Spleen (tissue), 11 donors: ENCODE data around the gene NRXN2. TPM values are rescaled to one million over a fixed set of nuclear protein-coding genes. Genes with fewer than 3 reads are reported as not detected.

Experiments used
- DNase-seq: peaks from one replicate; pipeline ENCODE4 v3.0.0-alpha.2; 2020
- H3K27ac ChIP-seq, 8 donors: fragments of 200-600 bp; sonication (generic) in 7 of 8; 1 replicate in 4 of 8; 2 replicates in 4 of 8; pipeline versions ENCODE4 v1.5.0 to v1.8.0; 2016 to 2021; ENCODE audit warnings: inconsistent platforms in 4 of 8, mild to moderate bottlenecking in 4 of 8, moderate library complexity in 1 of 8
- H3K27me3 ChIP-seq, 7 donors: fragments of 200-600 bp; sonication (generic) in 6 of 7; replicated peaks in 1 of 7; 1 replicate in 4 of 7; 2 replicates in 3 of 7; pipeline versions ENCODE4 v1.5.0 to v1.8.0; 2016 to 2021; ENCODE audit warnings: inconsistent platforms in 3 of 7, mild to moderate bottlenecking in 1 of 7
- H3K36me3 ChIP-seq, 6 donors: fragments of 200-600 bp; sonication (generic) in 5 of 6; 1 replicate in 4 of 6; 2 replicates in 2 of 6; pipeline versions ENCODE4 v1.5.0 to v1.8.0; 2016 to 2021; ENCODE audit warnings: inconsistent platforms in 2 of 6
- H3K4me1 ChIP-seq, 6 donors: fragments of 200-600 bp; sonication (generic) in 5 of 6; 1 replicate in 3 of 6; 2 replicates in 3 of 6; pipeline versions ENCODE4 v1.5.0 to v1.8.0; 2016 to 2021; ENCODE audit warnings: inconsistent platforms in 3 of 6
- H3K4me3 ChIP-seq, 8 donors: fragments of 200-600 bp; sonication (generic) in 7 of 8; 1 replicate in 4 of 8; 2 replicates in 4 of 8; pipeline versions ENCODE4 v1.5.0 to v1.8.0; 2016 to 2021; ENCODE audit warnings: inconsistent platforms in 4 of 8, mild to moderate bottlenecking in 4 of 8, moderate library complexity in 2 of 8
- H3K9me3 ChIP-seq, 8 donors: fragments of 200-600 bp; sonication (generic) in 7 of 8; 1 replicate in 4 of 8; 2 replicates in 4 of 8; pipeline versions ENCODE4 v1.5.0 to v1.8.0; 2016 to 2021; ENCODE audit warnings: inconsistent platforms in 4 of 8
- POLR2A ChIP-seq, 3 donors: fragments of 450-650 bp; IDR thresholded peaks; one replicate each; pipeline ENCODE4 v1.5.1; 2017; ENCODE audit warnings: antibody characterized with exemption in 3 of 3, mild to moderate bottlenecking in 1 of 3
- POLR2AphosphoS5 ChIP-seq, 3 donors: sonication (generic); formaldehyde crosslinking; IDR thresholded peaks; one replicate each; pipeline ENCODE4 v1.5.1; 2017; ENCODE audit warnings: antibody characterized with exemption in 3 of 3
- WGBS, 5 donors: extraction: QIAGEN DNeasy Blood & Tissue Kit in 3 of 5; methylation state at CpG; one replicate each; pipeline versions ENCODE4 v1.1.5 to v1.1.7; 2013 to 2018; 5-methylcytosine and 5-hydroxymethylcytosine counted together
- intact Hi-C: fragments of 100-400 bp; cut with DNase I; formaldehyde crosslinking; loops from one replicate; pipeline ENCODE4 v1.15.0; 2023; ENCODE audit warnings: low total_unique reads
- polyA plus RNA-seq, 3 donors: library from polyadenylated mRNA; stranded (reverse); fragments of 200-250 nt; gene quantifications; one replicate each; pipeline ENCODE4 v1.2.1, GENCODE V29; 2013
- total RNA-seq, 7 donors: library from RNA; depleted of rRNA in 3 of 7; stranded (reverse); fragments of >200 nt in 3 of 7; fragmentation: NEBNext Ultra II Directional in 4 of 7; extraction: Animal tissue kit (Norgen Biotek cat#: 25700) in 4 of 7; gene quantifications; one replicate each; pipeline versions ENCODE4 v1.1.0 to v1.2.1, GENCODE V29; 2016 to 2021
- TF ChIP-seq, protein P1 (sequence below), 11 experiments: fragments of 200-600 bp in 7 of 11; fragments of 450-650 bp in 4 of 11; sonication (generic) in 4 of 11; IDR thresholded peaks in 8 of 11; conservative IDR thresholded peaks in 3 of 11; 1 replicate in 7 of 11; 2 replicates in 4 of 11; pipeline versions ENCODE4 v1.4.0 to v1.8.0; 2016 to 2021; ENCODE audit warnings: antibody characterized with exemption in 11 of 11, inconsistent platforms in 4 of 11, mild to moderate bottlenecking in 1 of 11
- donor health status: healthy with polysubstance abuse.
- donor health status: DM: no; HTN: no; CAD: no; lungs with moderate emphysema.
- donor health status: DM: no; HTN: no; CAD: no.
- donor health status: Bipolar disorder and iron deficiency.
- donor health status: healthy.
- donor health status: DM: no; HTN: no; CAD: no.
- donor health status: DM: yes; HTN: yes; CAD: no.

NRXN2 gene
- total and polyA plus RNA-seq, 10 donors: 0.59 to 12.9 (median 3.0) TPM

DNA sequence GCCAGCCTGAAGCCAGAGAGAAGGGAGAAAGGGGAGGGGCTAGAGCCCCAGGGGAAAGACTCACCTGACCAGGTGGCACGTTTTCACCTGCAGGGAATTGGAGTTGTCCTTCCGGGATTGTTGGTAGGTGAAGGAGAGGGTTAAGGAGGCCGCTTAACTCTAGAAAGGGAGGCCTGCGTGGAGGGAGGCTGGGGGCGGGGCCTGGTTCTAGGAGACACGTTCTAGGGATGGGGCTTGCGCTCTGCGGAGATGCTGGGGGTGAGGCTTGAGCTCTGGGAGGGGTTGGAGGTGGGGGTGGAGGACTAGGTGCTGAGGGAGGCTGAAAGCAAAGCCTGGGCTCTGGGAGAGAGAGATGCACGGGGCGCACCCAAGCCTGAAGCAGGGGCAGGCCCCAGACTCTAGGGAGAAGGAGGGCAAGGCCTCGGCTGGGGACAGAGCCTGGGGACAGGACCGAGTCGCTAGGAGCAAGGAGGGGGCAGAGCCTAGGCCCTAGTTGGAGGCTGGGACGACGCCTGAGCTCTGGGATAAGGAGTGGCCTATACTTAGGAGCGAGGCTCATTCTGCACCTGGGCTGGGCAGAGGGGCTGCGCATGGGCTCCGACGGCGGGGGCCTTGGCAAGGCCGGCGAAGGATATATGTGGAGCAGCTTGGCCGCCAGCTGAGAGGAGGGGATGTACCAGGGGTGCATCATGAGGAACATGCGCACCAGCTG, 18.5 kb upstream of the NRXN2 start:
- H3K27ac ChIP-seq: peak overlapping the region in 7 of 8 donors; percentile 95 to 100 (median 97)
- peak; percentile 84 for DNase-seq
- H3K36me3 ChIP-seq: peaks cover 0 to 55% (median 41%) of the 10 kb centered on the region in 6 donors
- H3K9me3 ChIP-seq: no peaks in the 10 kb centered on the region
- peak overlapping the region; percentile 63 to 96 (median 76) for H3K4me3 ChIP-seq
- intact Hi-C loops: no loop called here
- TF ChIP-seq POLR2A (IDR thresholded peaks at IDR 0.05) (no peak), POLR2AphosphoS5 (IDR thresholded peaks at IDR 0.05) (peak in 1 of 3 donors; percentile 42)
- TF ChIP-seq, protein P1, sequence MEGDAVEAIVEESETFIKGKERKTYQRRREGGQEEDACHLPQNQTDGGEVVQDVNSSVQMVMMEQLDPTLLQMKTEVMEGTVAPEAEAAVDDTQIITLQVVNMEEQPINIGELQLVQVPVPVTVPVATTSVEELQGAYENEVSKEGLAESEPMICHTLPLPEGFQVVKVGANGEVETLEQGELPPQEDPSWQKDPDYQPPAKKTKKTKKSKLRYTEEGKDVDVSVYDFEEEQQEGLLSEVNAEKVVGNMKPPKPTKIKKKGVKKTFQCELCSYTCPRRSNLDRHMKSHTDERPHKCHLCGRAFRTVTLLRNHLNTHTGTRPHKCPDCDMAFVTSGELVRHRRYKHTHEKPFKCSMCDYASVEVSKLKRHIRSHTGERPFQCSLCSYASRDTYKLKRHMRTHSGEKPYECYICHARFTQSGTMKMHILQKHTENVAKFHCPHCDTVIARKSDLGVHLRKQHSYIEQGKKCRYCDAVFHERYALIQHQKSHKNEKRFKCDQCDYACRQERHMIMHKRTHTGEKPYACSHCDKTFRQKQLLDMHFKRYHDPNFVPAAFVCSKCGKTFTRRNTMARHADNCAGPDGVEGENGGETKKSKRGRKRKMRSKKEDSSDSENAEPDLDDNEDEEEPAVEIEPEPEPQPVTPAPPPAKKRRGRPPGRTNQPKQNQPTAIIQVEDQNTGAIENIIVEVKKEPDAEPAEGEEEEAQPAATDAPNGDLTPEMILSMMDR (IDR thresholded peaks at IDR 0.05 in 8 of 11, conservative IDR thresholded peaks at IDR 0.05 in 3 of 11): no peak
- H3K4me1 ChIP-seq: peaks cover 27 to 78% (median 54%) of the 10 kb centered on the region in 6 donors
- 73 to 81% (median 75%) methylated on average over 24 of the region's 24 CpGs for WGBS, 5 donors
- peaks cover 0 to 7% (median 0%) of the 10 kb centered on the region in 7 donors for H3K27me3 ChIP-seq

GRCh38 chr11:64739871-64740270, 16.9 kb upstream of the NRXN2 start:
- Histone ChIP-seq H3K36me3 (peaks cover 0 to 71% (median 58%) of the 10 kb centered on the region in 6 donors), H3K27ac (no peak overlapping the region), H3K4me3 (no peak overlapping the region), H3K9me3 (no peaks in the 10 kb centered on the region), H3K4me1 (peaks cover 17 to 74% (median 38%) of the 10 kb centered on the region in 6 donors), H3K27me3 (peaks cover 0 to 7% (median 0%) of the 10 kb centered on the region in 7 donors)
- WGBS, 5 donors: 93 to 96% (median 94%) methylated on average over 9 to 12 of the region's 12 CpGs
- intact Hi-C loops: no loop called here
- DNase-seq: peak; percentile 73
- TF ChIP-seq POLR2AphosphoS5 (IDR thresholded peaks at IDR 0.05): peak in 1 of 3 donors; percentile 6
- TF ChIP-seq, protein P1 (IDR thresholded peaks at IDR 0.05 in 8 of 11, conservative IDR thresholded peaks at IDR 0.05 in 3 of 11): no peak

- H3K27ac ChIP-seq: no peak overlapping the region
- intact Hi-C loops: no loop called here
- H3K27me3 ChIP-seq: no peaks in the 10 kb centered on the region
- TF ChIP-seq POLR2AphosphoS5 (IDR thresholded peaks at IDR 0.05) (peak in 2 of 3 donors; percentile 11 to 58), POLR2A (IDR thresholded peaks at IDR 0.05) (no peak)
- TF ChIP-seq, protein P1 (IDR thresholded peaks at IDR 0.05 in 8 of 11, conservative IDR thresholded peaks at IDR 0.05 in 3 of 11): no peak
- peak; percentile 69 for DNase-seq
- WGBS, 5 donors: 93 to 96% (median 95%) methylated on average over 11 to 15 of the region's 15 CpGs
- H3K36me3 ChIP-seq: peaks cover 0 to 100% (median 83%) of the 10 kb centered on the region in 6 donors
- peaks cover 0 to 61% (median 11%) of the 10 kb centered on the region in 6 donors for H3K4me1 ChIP-seq
- H3K4me3 ChIP-seq: no peak overlapping the region
- no peaks in the 10 kb centered on the region for H3K9me3 ChIP-seq
These were observed 13.7 kb upstream of the NRXN2 start for GRCh38 chr11:64736654-64737053.

GRCh38 chr11:64735725-64736259, 12.8 kb upstream of the NRXN2 start:
- intact Hi-C loops: no loop called here
- Histone ChIP-seq H3K9me3 (no peaks in the 10 kb centered on the region), H3K4me3 (no peak overlapping the region), H3K27me3 (no peaks in the 10 kb centered on the region), H3K27ac (peak overlapping the region in 1 of 8 donors; percentile 14), H3K36me3 (peaks cover 0 to 100% (median 87%) of the 10 kb centered on the region in 6 donors), H3K4me1 (peaks cover 0 to 53% (median 3%) of the 10 kb centered on the region in 6 donors)
- WGBS, 5 donors: 86 to 93% (median 91%) methylated on average over 5 to 9 of the region's 9 CpGs
- DNase-seq: no peak
- TF ChIP-seq, protein P1 (IDR thresholded peaks at IDR 0.05 in 8 of 11, conservative IDR thresholded peaks at IDR 0.05 in 3 of 11): no peak
- TF ChIP-seq POLR2AphosphoS5 (IDR thresholded peaks at IDR 0.05) (no peak), POLR2A (IDR thresholded peaks at IDR 0.05) (no peak)
